Esophagus muscularis mucosa (tissue), 4 donors: ENCODE results near the gene SCARF1. TPM values are rescaled to one million over a fixed set of nuclear protein-coding genes. Genes with fewer than 3 reads are reported as not detected.
"Not testable (repeated sequence)": the region's sequence is repeated elsewhere in the genome, so short reads cannot be mapped to it uniquely, and the experiment has no call there.

ENCODE experiments used
- DNase-seq: peaks from one replicate; pipeline ENCODE4 v3.0.0-alpha.2; 2017; ENCODE audit errors: extremely low spot score
- H3K27ac ChIP-seq, 4 donors: fragments of 200-600 bp; sonication (generic); replicated peaks in 1 of 4; 1 replicate in 3 of 4; 2 replicates in 1 of 4; pipeline ENCODE4 v1.5.1; 2016 to 2019; ENCODE audit warnings: mild to moderate bottlenecking in 1 of 4
- H3K27me3 ChIP-seq, 4 donors: fragments of 200-600 bp; sonication (generic); one replicate each; pipeline versions ENCODE4 v1.5.1 to v1.6.0; 2016 to 2019
- H3K36me3 ChIP-seq, 4 donors: fragments of 200-600 bp; sonication (generic); one replicate each; pipeline ENCODE4 v1.5.1; 2016 to 2019
- H3K4me1 ChIP-seq, 4 donors: fragments of 200-600 bp; sonication (generic); one replicate each; pipeline ENCODE4 v1.5.1; 2016 to 2019
- H3K4me3 ChIP-seq, 4 donors: fragments of 200-600 bp; sonication (generic); 1 replicate in 2 of 4; 2 replicates in 2 of 4; pipeline ENCODE4 v1.5.1; 2016 to 2019; ENCODE audit warnings: mild to moderate bottlenecking in 4 of 4, moderate library complexity in 1 of 4
- H3K9me3 ChIP-seq, 4 donors: fragments of 200-600 bp; sonication (generic); 1 replicate in 3 of 4; 2 replicates in 1 of 4; pipeline ENCODE4 v1.5.1; 2016 to 2019
- EP300 ChIP-seq: sonication (generic); formaldehyde crosslinking; IDR thresholded peaks from one replicate; pipeline ENCODE4 v1.6.1; 2017; ENCODE audit warnings: antibody characterized with exemption
- POLR2A ChIP-seq: fragments of 450-650 bp; IDR thresholded peaks from one replicate; pipeline ENCODE4 v1.6.1; 2017; ENCODE audit warnings: antibody characterized with exemption, moderate library complexity, mild to moderate bottlenecking, low read depth
- POLR2AphosphoS5 ChIP-seq, 2 donors: sonication (generic); formaldehyde crosslinking; IDR thresholded peaks; one replicate each; pipeline ENCODE4 v1.6.1; 2017; ENCODE audit warnings: antibody characterized with exemption in 2 of 2
- WGBS: methylation state at CpG from one replicate; pipeline ENCODE4 v1.1.5; 2018; 5-methylcytosine and 5-hydroxymethylcytosine counted together
- intact Hi-C: fragments of 100-400 bp; cut with DNase I; formaldehyde crosslinking; loops from one replicate; pipeline ENCODE4 v1.15.1; 2023
- total RNA-seq, 4 donors: library from RNA; depleted of rRNA; stranded (reverse); fragments of >200 nt; gene quantifications; one replicate each; pipeline versions ENCODE4 v1.1.0 to v1.2.1, GENCODE V29; 2016
- TF ChIP-seq, protein P1 (sequence below), 3 experiments: fragments of 200-600 bp in 2 of 3; fragments of 450-650 bp in 1 of 3; sonication (generic) in 2 of 3; IDR thresholded peaks; one replicate each; pipeline ENCODE4 v1.5.1; 2017 to 2019; ENCODE audit warnings: antibody characterized with exemption in 3 of 3, mild to moderate bottlenecking in 2 of 3, moderate library complexity in 1 of 3

SCARF1 gene, protein sequence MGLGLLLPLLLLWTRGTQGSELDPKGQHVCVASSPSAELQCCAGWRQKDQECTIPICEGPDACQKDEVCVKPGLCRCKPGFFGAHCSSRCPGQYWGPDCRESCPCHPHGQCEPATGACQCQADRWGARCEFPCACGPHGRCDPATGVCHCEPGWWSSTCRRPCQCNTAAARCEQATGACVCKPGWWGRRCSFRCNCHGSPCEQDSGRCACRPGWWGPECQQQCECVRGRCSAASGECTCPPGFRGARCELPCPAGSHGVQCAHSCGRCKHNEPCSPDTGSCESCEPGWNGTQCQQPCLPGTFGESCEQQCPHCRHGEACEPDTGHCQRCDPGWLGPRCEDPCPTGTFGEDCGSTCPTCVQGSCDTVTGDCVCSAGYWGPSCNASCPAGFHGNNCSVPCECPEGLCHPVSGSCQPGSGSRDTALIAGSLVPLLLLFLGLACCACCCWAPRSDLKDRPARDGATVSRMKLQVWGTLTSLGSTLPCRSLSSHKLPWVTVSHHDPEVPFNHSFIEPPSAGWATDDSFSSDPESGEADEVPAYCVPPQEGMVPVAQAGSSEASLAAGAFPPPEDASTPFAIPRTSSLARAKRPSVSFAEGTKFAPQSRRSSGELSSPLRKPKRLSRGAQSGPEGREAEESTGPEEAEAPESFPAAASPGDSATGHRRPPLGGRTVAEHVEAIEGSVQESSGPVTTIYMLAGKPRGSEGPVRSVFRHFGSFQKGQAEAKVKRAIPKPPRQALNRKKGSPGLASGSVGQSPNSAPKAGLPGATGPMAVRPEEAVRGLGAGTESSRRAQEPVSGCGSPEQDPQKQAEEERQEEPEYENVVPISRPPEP
- 10 to 100 TPM in 3 of 4 donors, 1 to 10 TPM in 1; 6.2 to 19.8 (median 12.8) TPM for total RNA-seq

DNA sequence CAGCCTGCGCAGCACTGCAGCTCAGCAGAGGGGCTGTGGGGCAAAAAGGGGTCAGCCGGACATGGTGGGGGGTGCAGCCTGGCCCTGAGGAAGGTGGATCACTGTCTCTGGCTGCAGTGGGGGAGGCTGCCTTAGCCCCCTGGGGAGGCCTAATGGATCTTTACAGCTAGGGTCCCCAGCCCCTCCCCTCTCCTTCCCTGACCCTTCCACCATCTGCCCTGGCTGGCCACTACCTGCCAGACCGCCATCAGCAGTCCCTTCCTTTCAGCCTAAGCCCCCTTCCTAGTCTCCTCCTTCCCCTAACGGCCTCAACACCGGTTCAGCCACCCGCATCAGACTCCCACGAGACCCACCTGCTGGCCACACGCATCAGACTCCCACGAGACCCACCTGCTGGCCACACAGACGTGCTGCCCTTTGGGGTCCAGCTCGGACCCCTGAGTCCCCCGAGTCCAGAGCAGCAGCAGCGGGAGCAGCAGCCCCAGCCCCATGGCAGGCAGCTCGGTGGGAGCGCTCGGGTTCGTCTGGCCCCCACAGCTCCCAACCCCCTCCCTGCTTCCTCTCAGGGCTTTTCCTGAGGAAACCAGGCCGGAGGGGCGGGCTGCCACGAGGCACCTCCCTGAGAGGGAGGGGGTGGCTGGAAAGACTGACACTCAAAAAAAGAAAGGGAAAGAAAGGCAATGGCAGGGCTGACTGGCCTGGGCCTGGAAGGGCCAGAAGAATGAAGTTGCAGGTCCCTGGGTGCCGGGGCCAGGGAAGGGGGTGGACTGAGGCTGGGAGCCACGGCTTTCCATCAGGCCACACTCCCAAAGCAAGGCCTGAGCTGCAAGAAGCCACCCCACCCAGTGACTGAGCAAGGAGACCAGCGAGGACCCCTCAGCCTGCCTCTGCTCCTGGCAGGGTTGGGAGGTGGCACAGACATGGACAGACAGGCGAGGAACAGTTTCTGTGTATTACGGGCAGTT, at the start of gene SCARF1:
Gene SCARF1 (minus strand): TSS at position 526 of the 965 bp plus-strand sequence. CDS start 35 bp downstream, at position 491.
- Histone ChIP-seq H3K36me3 (peaks cover under 1 to 9% (median 4%) of the 10 kb centered on the region in 4 donors), H3K27me3 (peaks cover 0 to 3% (median 0%) of the 10 kb centered on the region in 4 donors), H3K4me3 (peak within 1 kb of the TSS; percentile 43 to 58 (median 55)), H3K9me3 (no peaks in the 10 kb centered on the region), H3K27ac (peak within 1 kb of the TSS; percentile 91 to 100 (median 97)), H3K4me1 (peaks cover 44 to 71% (median 68%) of the 10 kb centered on the region in 4 donors)
- DNase-seq = no peak
- intact Hi-C loops = loop anchor here (5.0 kb wide), 1 partner anchor 68 kb away; no protein-coding TSS in a partner anchor
- peak; percentile 73 to 77 for TF ChIP-seq POLR2AphosphoS5 (IDR thresholded peaks at IDR 0.05)
- TF ChIP-seq, protein P1, sequence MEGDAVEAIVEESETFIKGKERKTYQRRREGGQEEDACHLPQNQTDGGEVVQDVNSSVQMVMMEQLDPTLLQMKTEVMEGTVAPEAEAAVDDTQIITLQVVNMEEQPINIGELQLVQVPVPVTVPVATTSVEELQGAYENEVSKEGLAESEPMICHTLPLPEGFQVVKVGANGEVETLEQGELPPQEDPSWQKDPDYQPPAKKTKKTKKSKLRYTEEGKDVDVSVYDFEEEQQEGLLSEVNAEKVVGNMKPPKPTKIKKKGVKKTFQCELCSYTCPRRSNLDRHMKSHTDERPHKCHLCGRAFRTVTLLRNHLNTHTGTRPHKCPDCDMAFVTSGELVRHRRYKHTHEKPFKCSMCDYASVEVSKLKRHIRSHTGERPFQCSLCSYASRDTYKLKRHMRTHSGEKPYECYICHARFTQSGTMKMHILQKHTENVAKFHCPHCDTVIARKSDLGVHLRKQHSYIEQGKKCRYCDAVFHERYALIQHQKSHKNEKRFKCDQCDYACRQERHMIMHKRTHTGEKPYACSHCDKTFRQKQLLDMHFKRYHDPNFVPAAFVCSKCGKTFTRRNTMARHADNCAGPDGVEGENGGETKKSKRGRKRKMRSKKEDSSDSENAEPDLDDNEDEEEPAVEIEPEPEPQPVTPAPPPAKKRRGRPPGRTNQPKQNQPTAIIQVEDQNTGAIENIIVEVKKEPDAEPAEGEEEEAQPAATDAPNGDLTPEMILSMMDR (IDR thresholded peaks at IDR 0.05) = no peak
- no peak for TF ChIP-seq EP300
- 78% methylated on average over 17 of the region's 25 CpGs for WGBS

DNA sequence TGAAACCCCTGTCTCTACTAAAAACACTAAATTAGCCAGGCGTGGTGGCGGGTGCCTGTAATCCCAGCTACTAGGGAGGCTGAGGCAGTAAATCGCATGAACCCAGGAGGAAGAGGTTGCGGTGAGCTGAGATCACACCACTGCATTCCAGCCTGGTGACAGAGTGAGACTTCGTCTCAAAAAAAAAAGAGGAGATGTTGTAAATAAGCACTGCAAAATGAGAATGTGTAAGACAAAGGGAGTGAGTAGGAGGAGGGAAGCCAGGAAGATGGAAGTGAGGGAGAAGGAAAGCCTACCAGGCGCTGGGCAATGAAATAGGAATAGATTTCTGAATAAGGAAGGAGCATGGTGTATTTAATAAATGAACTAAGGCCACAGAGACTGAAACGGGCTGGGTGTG, 47.8 kb upstream of the SCARF1 start:
- Histone ChIP-seq H3K27ac (no peak overlapping the region), H3K4me1 (no peaks in the 10 kb centered on the region), H3K27me3 (no peaks in the 10 kb centered on the region), H3K36me3 (no peaks in the 10 kb centered on the region), H3K4me3 (no peak overlapping the region), H3K9me3 (no peaks in the 10 kb centered on the region)
- TF ChIP-seq EP300 = no peak
- TF ChIP-seq POLR2AphosphoS5 (IDR thresholded peaks at IDR 0.05) = no peak
- TF ChIP-seq, protein P1 (IDR thresholded peaks at IDR 0.05) = no peak
- TF ChIP-seq POLR2A = no peak
- intact Hi-C loops = no loop called here
- no peak for DNase-seq
- 78% methylated on average over 7 of the region's 7 CpGs for WGBS

DNA sequence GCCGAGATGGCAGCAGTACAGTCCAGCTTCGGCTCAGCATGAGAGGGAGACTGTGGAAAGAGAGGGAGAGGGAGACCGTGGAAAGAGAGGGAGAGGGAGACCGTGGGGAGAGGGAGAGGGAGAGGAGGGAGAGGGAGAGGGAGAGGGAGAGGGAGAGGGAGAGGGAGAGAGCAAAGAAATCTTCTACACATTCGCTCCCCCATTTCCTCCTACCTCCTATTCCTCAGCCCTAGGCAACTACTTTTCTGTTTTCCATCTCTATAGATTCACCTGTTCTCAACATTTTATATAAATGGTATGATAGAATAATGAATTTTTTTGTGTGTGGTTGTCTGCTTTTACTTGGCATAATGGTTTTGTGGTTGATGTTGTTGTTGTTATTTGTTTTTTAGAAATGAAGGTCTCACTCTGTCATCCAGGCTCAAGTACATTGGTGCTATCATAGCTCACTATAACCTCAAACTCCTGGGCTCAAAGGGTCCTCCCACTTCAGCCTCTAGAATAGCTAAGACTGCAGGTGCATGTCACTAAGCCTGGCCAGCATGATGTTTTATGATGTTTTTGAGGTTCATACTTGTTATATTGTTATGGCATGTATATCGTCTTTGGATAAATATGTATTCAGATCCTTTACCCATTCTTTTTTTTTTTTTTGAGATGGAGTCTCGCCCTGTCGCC, 45.2 kb upstream of the SCARF1 start:
- Histone ChIP-seq H3K4me3 (no peak overlapping the region), H3K27me3 (no peaks in the 10 kb centered on the region), H3K9me3 (no peaks in the 10 kb centered on the region), H3K27ac (no peak overlapping the region), H3K36me3 (no peaks in the 10 kb centered on the region), H3K4me1 (no peaks in the 10 kb centered on the region)
- TF ChIP-seq, protein P1 (IDR thresholded peaks at IDR 0.05) = no peak
- TF ChIP-seq EP300 = no peak
- no peak for TF ChIP-seq POLR2AphosphoS5 (IDR thresholded peaks at IDR 0.05)
- no peak for TF ChIP-seq POLR2A
- WGBS = 75% methylated on average over 8 of the region's 8 CpGs
- intact Hi-C loops = no loop called here
- no peak for DNase-seq

DNA sequence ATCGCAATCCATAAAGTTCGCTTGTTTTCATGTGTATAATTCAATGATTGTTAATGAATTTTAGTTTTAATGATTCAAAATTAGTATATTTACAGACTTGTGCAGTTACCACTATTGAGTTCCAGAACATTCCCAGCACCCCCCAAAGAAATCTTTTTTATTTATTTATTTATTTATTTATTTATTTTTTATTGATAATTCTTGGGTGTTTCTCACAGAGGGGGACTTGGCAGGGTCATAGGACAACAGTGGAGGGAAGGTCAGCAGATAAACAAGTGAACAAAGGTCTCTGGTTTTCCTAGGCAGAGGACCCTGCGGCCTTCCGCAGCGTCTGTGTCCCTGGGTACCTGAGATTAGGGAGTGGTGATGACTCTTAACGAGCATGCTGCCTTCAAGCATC, 42.9 kb upstream of the SCARF1 start:
- H3K36me3 ChIP-seq, H3K27me3 ChIP-seq, H3K9me3 ChIP-seq, H3K4me3 ChIP-seq, DNase-seq, H3K27ac ChIP-seq, intact Hi-C loops: not testable (repeated sequence)
- WGBS = 70% methylated on average over 5 of the region's 6 CpGs
- peaks cover 11 to 13% (median 12%) of the 10 kb centered on the region in 4 donors for H3K4me1 ChIP-seq
